Endothelial cell of umbilical vein (primary cell): ENCODE data around the gene TBC1D26. TPM values are rescaled to one million over a fixed set of nuclear protein-coding genes. Genes with fewer than 3 reads are reported as not detected.
"Not testable (repeated sequence)": the region's sequence is repeated elsewhere in the genome, so short reads cannot be mapped to it uniquely, and the experiment has no call there.

Experiments used
- BruUV-seq: library from RNA; stranded (reverse); fragments of 400-500 nt; replicated peaks from 2 replicates; lab custom pipeline; 2021; lab: Mats Ljungman, UMichigan
- CTCF ChIA-PET: fragments of 300-600, 350-600 bp; sonication (Branson Sonifier 250); formaldehyde crosslinking; loops from one replicate; lab custom pipeline; 2021; ENCODE audit warnings: antibody characterized with exemption, inconsistent platforms; lab: Charles Lee
- POLR2A ChIA-PET: fragments of 300-600, 350-600 bp; sonication (Branson Sonifier 250); formaldehyde crosslinking; loops from one replicate; lab custom pipeline; 2021; ENCODE audit warnings: antibody characterized with exemption, inconsistent platforms; lab: Charles Lee
- DNase-seq: peaks from one replicate; pipeline ENCODE4 v3.0.0-alpha.2; 2011; ENCODE audit warnings: low read depth, low spot score
- FAIRE-seq: peaks from 2 replicates; lab custom pipeline; 2011; peaks lifted over from hg19 to GRCh38; lab: Jason Lieb, UNC
- H2AFZ ChIP-seq: 2 replicates; pipeline ENCODE4 v1.6.0; 2012; ENCODE audit warnings: low read depth, low read length, control low read depth, inconsistent platforms
- H3K27ac ChIP-seq: 2 replicates; pipeline ENCODE4 v1.5.1; 2011; ENCODE audit warnings: low read depth, mild to moderate bottlenecking, control low read depth, low read length, moderate library complexity; ENCODE audit not compliant: insufficient read depth
- H3K27me3 ChIP-seq, 2 experiments: 2 replicates each; pipeline versions ENCODE4 v1.6.0 to v1.6.1; 2011; ENCODE audit warnings: low read length in 2 of 2, mixed read lengths in 1 of 2; ENCODE audit not compliant: control insufficient read depth in 2 of 2, insufficient read depth in 2 of 2
- H3K36me3 ChIP-seq, 2 experiments: 2 replicates in 1 of 2; 3 replicates in 1 of 2; pipeline ENCODE4 v1.5.1; 2011; ENCODE audit warnings: low read length in 2 of 2, mild to moderate bottlenecking in 1 of 2, moderate library complexity in 1 of 2; ENCODE audit not compliant: control insufficient read depth in 2 of 2, insufficient read depth in 2 of 2; ENCODE audit errors: extremely low read depth in 1 of 2
- H3K4me1 ChIP-seq: 3 replicates; pipeline ENCODE4 v1.5.1; 2011; ENCODE audit warnings: mild to moderate bottlenecking, low read length; ENCODE audit not compliant: control insufficient read depth, insufficient read depth; ENCODE audit errors: extremely low read depth
- H3K4me2 ChIP-seq: 2 replicates; pipeline ENCODE4 v1.6.1; 2011; ENCODE audit warnings: low read length, control low read depth, mixed read lengths; ENCODE audit not compliant: insufficient read depth
- H3K4me3 ChIP-seq, 3 experiments: fragments of 200-600 bp in 1 of 3; sonication (generic), shearing (Covaris generic) in 1 of 3; replicated peaks in 1 of 3; 2 replicates each; pipeline ENCODE4 v1.5.1; 2011 to 2016; ENCODE audit warnings: control low read depth in 3 of 3, low read length in 3 of 3, mild to moderate bottlenecking in 2 of 3, inconsistent platforms in 1 of 3, low read depth in 1 of 3, moderate library complexity in 1 of 3; ENCODE audit not compliant: insufficient read depth in 1 of 3
- H3K79me2 ChIP-seq: 2 replicates; pipeline ENCODE4 v1.6.0; 2012; ENCODE audit warnings: low read length, inconsistent platforms; ENCODE audit not compliant: control insufficient read depth, insufficient read depth
- H3K9ac ChIP-seq: replicated peaks from 2 replicates; pipeline ENCODE3; 2011; ENCODE audit warnings: low read length, control low read depth; ENCODE audit not compliant: insufficient read depth; ENCODE audit errors: extremely low read depth
- H3K9me1 ChIP-seq: replicated peaks from 3 replicates; pipeline ENCODE4 v1.6.0; 2011; ENCODE audit warnings: mild to moderate bottlenecking, low read length; ENCODE audit not compliant: control insufficient read depth, insufficient read depth; ENCODE audit errors: extremely low read depth
- H3K9me3 ChIP-seq: replicated peaks from 2 replicates; pipeline ENCODE4 v1.5.1; 2012; ENCODE audit warnings: low read length, inconsistent platforms; ENCODE audit not compliant: control insufficient read depth, insufficient read depth
- H4K20me1 ChIP-seq: replicated peaks from 2 replicates; pipeline ENCODE3; 2011; ENCODE audit warnings: mild to moderate bottlenecking, low read length; ENCODE audit not compliant: control insufficient read depth, insufficient read depth; ENCODE audit errors: extremely low read depth
- dilution Hi-C: fragments of 300-500 bp; cut with MboI; formaldehyde crosslinking; loops from one replicate; pipeline ENCODE4 v1.15.0; 2019; ENCODE audit warnings: low sequenced_read_pairs; ENCODE audit not compliant: extremely low pct_ligation_motif_present
- intact Hi-C: fragments of 100-400 bp; cut with micrococcal nuclease; formaldehyde crosslinking; loops from one replicate; pipeline ENCODE4 v1.10.0; 2022
- polyA plus RNA-seq, 4 experiments: library from polyadenylated mRNA; depleted of rRNA in 3 of 4; stranded (reverse) in 3 of 4; unstranded in 1 of 4; fragments of >200 nt; gene quantifications; 2 replicates each; pipeline versions ENCODE4 v1.2.1 to v1.2.3, GENCODE V29; 2011 to 2012; ENCODE audit warnings: missing spikeins in 1 of 4
- total RNA-seq: library from RNA; stranded (reverse); gene quantifications from 2 replicates; pipeline ENCODE4 v1.2.3, GENCODE V29; 2021

Gene TBC1D26
- total and polyA plus RNA-seq, 2 donors (not counting 3 experiments of a cell fraction or from before 2014, with no cell fraction given) = not detected

- dilution Hi-C loops, H3K9me1 ChIP-seq, intact Hi-C loops, H4K20me1 ChIP-seq, H3K9me3 ChIP-seq, H3K4me1 ChIP-seq, BruUV-seq, H3K27ac ChIP-seq, H3K9ac ChIP-seq, H3K27me3 ChIP-seq, DNase-seq, FAIRE-seq, H2AFZ ChIP-seq, H3K4me2 ChIP-seq, POLR2A ChIA-PET, H3K79me2 ChIP-seq, H3K4me3 ChIP-seq, CTCF ChIA-PET: not testable (repeated sequence)
- peaks cover 5 to 13% of the 10 kb centered on the region in 2 experiments for H3K36me3 ChIP-seq
Observed at GRCh38 chr17:15708879-15709278, 23.2 kb upstream of the TBC1D26 start.

GRCh38 chr17:15716601-15717563, 15.2 kb upstream of the TBC1D26 start:
- intact Hi-C loops, H3K9me1 ChIP-seq, H3K4me3 ChIP-seq, H3K4me1 ChIP-seq, H2AFZ ChIP-seq, H4K20me1 ChIP-seq, H3K27me3 ChIP-seq, H3K27ac ChIP-seq, DNase-seq, H3K9ac ChIP-seq, dilution Hi-C loops, H3K36me3 ChIP-seq, POLR2A ChIA-PET, H3K79me2 ChIP-seq, H3K4me2 ChIP-seq, H3K9me3 ChIP-seq, CTCF ChIA-PET: not testable (repeated sequence)
- BruUV-seq = TSS peak; percentile 13
- peak; percentile 48 for FAIRE-seq

GRCh38 chr17:15730535-15730934, 1.5 kb upstream of the TBC1D26 start:
- intact Hi-C loops, H3K4me2 ChIP-seq, H2AFZ ChIP-seq, H3K27ac ChIP-seq, DNase-seq, CTCF ChIA-PET, H3K9me1 ChIP-seq, H3K4me3 ChIP-seq, H3K79me2 ChIP-seq, H3K36me3 ChIP-seq, H3K27me3 ChIP-seq, FAIRE-seq, POLR2A ChIA-PET, H4K20me1 ChIP-seq, H3K4me1 ChIP-seq, BruUV-seq, H3K9ac ChIP-seq, H3K9me3 ChIP-seq, dilution Hi-C loops: not testable (repeated sequence)

GRCh38 chr17:15733174-15733789, 1.2 kb downstream of the TBC1D26 start:
- H4K20me1 ChIP-seq, H2AFZ ChIP-seq, CTCF ChIA-PET, H3K4me1 ChIP-seq, FAIRE-seq, H3K27me3 ChIP-seq, BruUV-seq, H3K79me2 ChIP-seq, H3K9me1 ChIP-seq, H3K4me3 ChIP-seq, DNase-seq, H3K27ac ChIP-seq, dilution Hi-C loops, intact Hi-C loops, H3K9me3 ChIP-seq, H3K9ac ChIP-seq, POLR2A ChIA-PET, H3K36me3 ChIP-seq, H3K4me2 ChIP-seq: not testable (repeated sequence)
